Measurements from ENCODE around the gene PIGK. TPM values are rescaled to one million over a fixed set of nuclear protein-coding genes. Genes with fewer than 3 reads are reported as not detected.
"Not testable (repeated sequence)": the region's sequence is repeated elsewhere in the genome, so short reads cannot be mapped to it uniquely, and the experiment has no call there.

Gene PIGK
- total and polyA plus RNA-seq, 8 donors = 24.7 to 38.1 (median 31.6) TPM

DNA sequence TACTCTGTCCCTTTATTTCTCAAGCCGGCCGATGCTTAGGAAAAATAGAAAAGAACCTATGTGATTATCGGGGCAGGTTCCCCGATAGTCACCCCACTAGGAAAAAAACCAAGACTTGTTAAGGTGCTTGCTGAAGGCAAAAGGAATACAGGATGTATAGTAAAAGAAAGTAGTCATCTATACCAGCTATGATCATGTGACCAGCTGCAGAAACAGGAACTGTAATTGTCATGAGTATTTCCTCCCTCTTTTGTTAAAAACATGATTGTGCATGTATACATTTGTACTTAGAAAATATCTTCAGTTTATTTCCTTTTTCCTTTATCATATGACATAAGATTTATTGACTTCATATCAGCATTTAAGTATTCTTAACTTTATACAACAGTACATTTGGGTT lies 30.5 kb downstream of the PIGK start:
- peaks cover 0 to 9% of the 10 kb centered on the region in 2 donors for H3K36me3 ChIP-seq
- no peak overlapping the region for H3K4me3 ChIP-seq
- H3K9me3 ChIP-seq = no peaks in the 10 kb centered on the region
- no peak for DNase-seq
- intact Hi-C loops (cut with DNase I) = no loop called here
- no peak for ATAC-seq
- H3K27ac ChIP-seq = no peak overlapping the region
- no peaks in the 10 kb centered on the region for H3K4me1 ChIP-seq
- no peaks in the 10 kb centered on the region for H3K27me3 ChIP-seq
- TF ChIP-seq, protein P1, sequence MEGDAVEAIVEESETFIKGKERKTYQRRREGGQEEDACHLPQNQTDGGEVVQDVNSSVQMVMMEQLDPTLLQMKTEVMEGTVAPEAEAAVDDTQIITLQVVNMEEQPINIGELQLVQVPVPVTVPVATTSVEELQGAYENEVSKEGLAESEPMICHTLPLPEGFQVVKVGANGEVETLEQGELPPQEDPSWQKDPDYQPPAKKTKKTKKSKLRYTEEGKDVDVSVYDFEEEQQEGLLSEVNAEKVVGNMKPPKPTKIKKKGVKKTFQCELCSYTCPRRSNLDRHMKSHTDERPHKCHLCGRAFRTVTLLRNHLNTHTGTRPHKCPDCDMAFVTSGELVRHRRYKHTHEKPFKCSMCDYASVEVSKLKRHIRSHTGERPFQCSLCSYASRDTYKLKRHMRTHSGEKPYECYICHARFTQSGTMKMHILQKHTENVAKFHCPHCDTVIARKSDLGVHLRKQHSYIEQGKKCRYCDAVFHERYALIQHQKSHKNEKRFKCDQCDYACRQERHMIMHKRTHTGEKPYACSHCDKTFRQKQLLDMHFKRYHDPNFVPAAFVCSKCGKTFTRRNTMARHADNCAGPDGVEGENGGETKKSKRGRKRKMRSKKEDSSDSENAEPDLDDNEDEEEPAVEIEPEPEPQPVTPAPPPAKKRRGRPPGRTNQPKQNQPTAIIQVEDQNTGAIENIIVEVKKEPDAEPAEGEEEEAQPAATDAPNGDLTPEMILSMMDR (IDR thresholded peaks at IDR 0.05) = no peak

DNA sequence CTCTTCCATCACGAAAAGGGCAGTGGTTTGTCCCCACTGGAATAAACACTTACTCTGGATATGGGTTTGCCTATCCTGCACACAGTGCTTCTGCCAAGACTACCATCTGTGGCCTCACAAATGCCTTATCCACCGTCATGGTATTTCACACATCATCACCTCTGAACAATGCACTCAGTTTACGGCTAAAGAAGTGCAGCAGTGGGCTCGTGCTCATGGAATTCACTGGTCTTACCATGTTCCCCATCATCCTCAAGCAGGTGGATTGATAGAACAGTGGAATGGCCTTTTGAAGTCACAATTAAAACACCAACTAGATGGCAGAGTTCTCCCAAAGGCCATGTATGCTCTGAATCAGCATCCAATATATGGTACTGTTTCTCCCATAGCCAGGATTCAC lies 32.3 kb downstream of the PIGK start:
- H3K4me1 ChIP-seq; ATAC-seq; DNase-seq; H3K27ac ChIP-seq; H3K27me3 ChIP-seq; H3K4me3 ChIP-seq; H3K36me3 ChIP-seq; H3K9me3 ChIP-seq; intact Hi-C loops (cut with DNase I): not testable (repeated sequence)

DNA sequence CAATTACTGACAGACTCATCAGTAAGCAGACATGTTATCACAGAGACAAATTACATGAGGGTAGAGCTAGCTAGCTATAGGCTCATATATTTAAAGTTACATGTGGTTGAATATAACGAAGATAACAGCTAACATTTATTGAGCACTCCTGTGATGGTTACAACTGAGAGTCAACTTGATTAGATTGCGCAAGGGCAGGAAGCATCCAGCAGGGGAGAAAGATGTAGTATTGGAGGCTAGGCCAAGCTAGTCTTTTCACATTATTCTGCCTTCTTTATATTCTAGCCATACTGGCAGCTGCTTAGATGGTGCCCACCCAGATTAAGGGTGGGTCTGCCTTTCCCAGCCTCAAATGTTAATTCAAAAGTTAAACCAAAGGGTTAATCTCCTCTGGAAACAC lies 37.1 kb downstream of the PIGK start:
- intact Hi-C loops (cut with DNase I) = no loop called here
- no peak for DNase-seq
- TF ChIP-seq, protein P1 (IDR thresholded peaks at IDR 0.05) = no peak
- Histone ChIP-seq H3K4me3 (no peak overlapping the region), H3K4me1 (no peaks in the 10 kb centered on the region), H3K27ac (no peak overlapping the region), H3K36me3 (peaks cover 0 to 11% of the 10 kb centered on the region in 2 donors), H3K9me3 (peaks cover 0 to 7% of the 10 kb centered on the region in 2 donors), H3K27me3 (no peaks in the 10 kb centered on the region)
- no peak for ATAC-seq

DNA sequence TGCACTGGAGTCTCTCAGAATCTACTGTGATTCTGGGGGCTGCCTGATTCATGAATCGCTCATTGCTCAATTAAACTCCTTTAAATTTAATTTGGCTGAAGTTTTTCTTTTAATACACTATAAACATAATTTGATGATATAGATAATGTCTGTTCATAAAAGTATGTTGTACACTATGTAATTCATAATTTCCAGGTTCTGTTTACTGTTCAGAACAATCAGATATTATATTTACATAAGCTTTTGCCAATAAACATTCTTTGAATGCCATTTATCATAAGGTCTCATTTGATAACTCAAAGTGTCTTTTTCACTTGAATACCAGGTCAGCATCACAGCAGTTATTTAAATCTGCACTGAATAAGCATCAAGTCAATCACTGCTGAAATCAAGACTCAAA lies 39.6 kb downstream of the PIGK start:
- DNase-seq = no peak
- H3K4me1 ChIP-seq = no peaks in the 10 kb centered on the region
- H3K4me3 ChIP-seq = no peak overlapping the region
- ATAC-seq = no peak
- no peak overlapping the region for H3K27ac ChIP-seq
- H3K9me3 ChIP-seq = peaks cover 6 to 32% of the 10 kb centered on the region in 2 donors
- TF ChIP-seq, protein P1 (IDR thresholded peaks at IDR 0.05) = no peak
- peaks cover 0 to 4% of the 10 kb centered on the region in 2 donors for H3K36me3 ChIP-seq
- H3K27me3 ChIP-seq = no peaks in the 10 kb centered on the region
- intact Hi-C loops (cut with DNase I) = no loop called here

DNA sequence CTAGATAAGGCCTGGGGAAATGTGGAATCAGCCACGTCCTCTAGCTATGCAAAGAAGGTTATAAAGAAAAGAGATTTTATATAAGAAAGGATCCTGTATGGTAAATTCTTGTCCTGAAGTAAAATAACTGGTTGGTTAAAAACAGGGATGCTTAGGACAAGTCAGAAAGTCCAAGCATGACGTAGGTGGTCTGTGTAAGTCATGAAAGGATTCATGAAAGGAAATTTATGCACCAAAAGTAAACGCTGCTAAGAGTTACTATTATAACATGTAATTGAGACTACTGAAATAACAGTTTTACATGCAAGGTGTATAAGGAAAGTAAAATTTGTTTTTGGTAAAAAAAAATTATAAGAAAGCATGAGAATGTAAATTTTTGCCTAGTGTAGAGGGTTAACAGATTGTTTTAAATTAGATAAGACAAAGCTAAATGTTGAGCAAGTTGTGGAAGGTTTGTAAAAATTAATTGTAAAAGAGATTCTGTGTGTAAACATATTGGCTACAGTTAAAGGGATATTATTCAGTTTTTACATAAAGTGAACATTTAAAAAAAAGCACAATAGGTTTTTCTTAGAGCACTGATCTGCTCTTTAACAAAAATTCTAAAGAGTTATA lies 43.9 kb downstream of the PIGK start:
- no peaks in the 10 kb centered on the region for H3K4me1 ChIP-seq
- peaks cover 6 to 37% of the 10 kb centered on the region in 2 donors for H3K9me3 ChIP-seq
- H3K27ac ChIP-seq = no peak overlapping the region
- H3K27me3 ChIP-seq = no peaks in the 10 kb centered on the region
- no peak for DNase-seq
- peaks cover 0 to 4% of the 10 kb centered on the region in 2 donors for H3K36me3 ChIP-seq
- intact Hi-C loops (cut with DNase I) = no loop called here
- H3K4me3 ChIP-seq = no peak overlapping the region
- ATAC-seq = no peak
- TF ChIP-seq, protein P1 (IDR thresholded peaks at IDR 0.05) = no peak

DNA sequence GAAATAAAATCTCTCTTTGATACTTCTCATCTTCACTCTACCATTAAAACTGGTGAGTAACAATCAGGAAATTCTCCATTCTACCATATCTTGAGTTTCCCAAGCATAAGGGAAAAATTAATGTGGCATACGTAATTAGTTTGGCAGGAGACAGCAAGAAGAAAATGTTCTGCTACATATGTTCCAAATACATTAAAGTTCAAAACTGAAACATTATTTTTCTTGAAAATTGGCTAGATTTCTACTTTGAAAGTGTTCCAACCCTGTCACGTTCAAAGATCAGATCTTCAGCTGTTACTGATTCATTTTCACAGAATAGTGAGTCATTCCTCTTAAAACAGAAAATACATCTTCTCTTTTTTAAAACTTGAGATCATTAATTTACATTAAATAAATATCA lies 48.5 kb downstream of the PIGK start:
- peak in 2 of 4 donors; percentile 35 to 70 for DNase-seq
- Histone ChIP-seq H3K36me3 (no peaks in the 10 kb centered on the region), H3K4me3 (no peak overlapping the region), H3K27ac (no peak overlapping the region), H3K9me3 (peaks cover 2 to 16% of the 10 kb centered on the region in 2 donors), H3K27me3 (no peaks in the 10 kb centered on the region), H3K4me1 (no peaks in the 10 kb centered on the region)
- no peak for ATAC-seq
- TF ChIP-seq, protein P1 (IDR thresholded peaks at IDR 0.05) = no peak
- intact Hi-C loops (cut with DNase I) = no loop called here

Data from left lung (tissue), 10 donors.